ENCODE measurements around the gene RNASET2.

RNASET2 gene

DNA sequence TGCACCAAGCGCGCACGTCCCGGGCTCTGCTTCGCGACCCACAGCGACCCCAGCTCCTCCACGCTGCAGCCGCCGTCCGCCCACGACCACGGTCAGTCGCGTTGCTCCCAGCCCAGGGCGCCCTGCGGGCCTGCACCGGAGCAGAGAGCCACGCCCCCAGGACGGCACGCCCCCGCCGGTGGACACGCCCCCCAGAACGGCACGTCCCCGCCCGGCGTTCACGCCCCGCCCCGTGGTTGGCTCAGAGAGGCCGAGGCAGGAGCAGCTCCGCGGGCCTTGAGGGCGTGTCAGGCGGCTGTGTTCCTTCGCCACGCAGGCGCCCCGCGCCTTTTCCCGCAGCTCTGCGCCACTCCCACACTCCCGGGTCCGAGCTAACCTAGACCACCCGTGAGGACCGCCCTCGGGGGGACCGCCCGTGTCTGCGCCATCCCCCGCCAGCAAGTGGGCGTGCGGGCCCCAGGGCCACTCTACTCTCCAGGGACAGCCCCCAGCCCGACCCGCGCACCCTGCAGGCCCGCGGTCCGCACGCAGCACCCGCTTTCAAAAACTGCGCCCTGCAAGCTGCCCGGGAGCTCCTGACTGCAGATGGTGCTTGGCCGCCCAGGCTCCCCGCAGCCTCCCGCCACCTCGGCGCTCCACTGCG lies at the start of gene RNASET2:
Gene RNASET2, minus strand, starts transcription at position 107 of the 643 bp plus-strand sequence. CDS start 368 bp downstream, outside the sequence.
- peak; percentile 100 for DNase-seq

DNA sequence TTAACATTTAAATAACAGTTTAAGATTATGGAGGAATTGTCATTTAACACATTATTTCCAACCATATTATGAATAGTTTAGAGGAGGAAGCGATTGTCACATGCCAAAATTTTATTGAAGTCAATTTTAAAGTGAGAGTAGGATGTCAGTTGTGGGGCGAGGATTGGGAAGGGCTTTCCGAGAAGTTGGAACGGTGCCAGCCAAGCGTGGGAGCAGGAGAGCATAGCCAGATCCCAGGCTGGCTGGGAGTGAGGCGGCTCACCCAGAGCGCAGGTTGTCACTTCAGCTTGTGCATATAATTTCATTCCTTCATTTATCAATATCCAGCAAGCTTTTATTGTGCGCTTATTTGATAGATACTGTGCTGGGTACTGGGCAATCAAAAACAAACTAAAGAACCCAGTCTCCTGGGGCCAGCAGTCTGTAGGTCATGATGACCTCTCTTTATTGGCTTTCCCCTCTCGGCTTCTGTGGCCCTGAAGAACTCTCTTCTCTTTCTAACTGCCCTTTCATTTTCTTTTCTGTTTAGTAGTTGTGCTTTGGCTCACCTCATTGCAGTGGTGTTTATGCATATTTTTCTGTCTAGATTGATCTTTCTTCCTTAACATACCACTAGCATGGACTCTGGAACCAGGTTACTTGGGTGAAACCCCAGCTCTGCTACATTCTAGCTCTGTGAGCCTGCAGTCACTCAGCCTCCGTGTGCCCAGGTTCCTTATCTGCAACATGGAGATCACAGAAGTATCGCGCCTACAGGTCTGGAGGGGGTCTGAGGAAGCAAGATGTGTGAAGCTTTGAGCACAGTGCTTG lies 49.2 kb upstream of the RNASET2 start:
- DNase-seq, result no peak

DNA sequence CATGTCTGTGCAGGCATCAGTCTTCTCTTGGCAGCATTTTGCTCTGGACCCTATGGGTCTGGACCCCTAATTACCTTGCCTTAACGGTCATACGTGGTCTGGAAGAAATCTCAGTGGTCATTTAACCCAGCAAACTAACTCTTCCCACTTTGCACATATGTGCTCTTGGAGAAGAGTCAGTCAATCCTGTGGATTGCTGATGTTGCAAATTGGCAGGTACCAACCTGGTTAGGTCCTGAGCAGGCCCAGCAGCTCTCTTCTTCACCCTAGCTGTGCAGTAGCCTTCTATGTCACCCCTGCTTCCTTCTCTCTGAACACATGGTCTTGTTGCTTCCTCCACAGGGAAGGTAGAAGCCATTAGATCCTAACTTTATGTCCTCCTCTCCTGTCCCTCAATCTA lies 44.4 kb upstream of the RNASET2 start:
- no peak for DNase-seq

DNA sequence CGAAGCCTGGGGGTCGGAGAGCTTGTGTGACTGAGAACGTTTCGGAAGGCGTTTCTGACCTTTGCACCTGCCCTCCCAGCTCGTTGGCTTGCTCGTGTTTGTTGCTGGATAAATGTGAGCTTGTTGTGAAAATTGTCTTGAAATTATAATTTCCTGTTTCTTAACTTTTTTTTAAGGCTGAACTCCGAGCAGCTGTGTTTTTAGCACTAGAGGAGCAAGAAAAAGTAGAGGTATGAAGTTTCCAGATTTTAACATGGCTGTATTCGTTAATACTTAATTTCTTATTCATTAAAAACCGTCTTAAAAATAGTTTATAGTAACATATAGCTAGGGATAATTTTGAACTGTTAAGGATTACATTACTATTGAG lies 43.5 kb upstream of the RNASET2 start:
- DNase-seq, result no peak

DNA sequence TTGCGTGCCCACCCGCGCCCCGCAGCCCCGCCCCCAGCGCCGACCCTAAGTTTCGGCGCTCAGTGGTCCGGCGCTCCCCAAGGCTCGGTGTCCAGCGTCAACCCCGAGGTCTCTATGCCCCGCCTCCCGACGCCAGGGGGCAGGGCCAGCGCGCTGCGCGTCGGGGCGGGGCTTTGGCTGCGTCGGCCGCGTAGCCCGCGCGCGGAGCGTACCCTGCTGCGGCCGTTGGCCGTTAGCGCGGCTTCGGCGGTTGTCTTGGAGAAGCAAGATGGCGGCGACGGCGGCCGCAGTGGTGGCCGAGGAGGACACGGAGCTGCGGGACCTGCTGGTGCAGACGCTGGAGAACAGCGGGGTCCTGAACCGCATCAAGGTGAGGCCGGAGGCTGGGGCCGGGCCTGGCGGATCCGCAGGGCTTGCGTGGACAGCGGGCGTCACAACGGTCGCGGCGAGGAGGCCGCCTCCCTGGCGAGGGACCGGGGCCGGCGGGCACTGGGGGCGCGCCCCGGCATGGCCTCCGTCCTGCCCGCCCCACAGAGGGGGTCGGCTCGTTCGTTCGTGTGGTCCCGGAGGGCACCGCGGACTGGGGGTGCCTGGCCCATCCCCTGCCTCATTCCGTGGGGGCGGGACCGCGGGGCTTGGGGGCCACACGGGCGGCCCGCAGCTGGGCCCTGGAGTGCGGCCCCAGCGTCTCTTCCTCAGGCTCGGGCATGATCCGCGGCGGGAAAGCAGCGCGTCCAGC lies 43.0 kb upstream of the RNASET2 start, which contains the start of gene CEP43:
Gene CEP43, plus strand, starts transcription at position 253 of the 739 bp plus-strand sequence. Its CDS starts 16 bp downstream, at position 269.
- peak; percentile 92 for DNase-seq

GRCh38 chr6:166998256-166999144 lies 42.1 kb upstream of the RNASET2 start:
- DNase-seq, result peak; percentile 43

GRCh38 chr6:166997768-166998255 lies 41.5 kb upstream of the RNASET2 start:
- peak; percentile 46 for DNase-seq

DNA sequence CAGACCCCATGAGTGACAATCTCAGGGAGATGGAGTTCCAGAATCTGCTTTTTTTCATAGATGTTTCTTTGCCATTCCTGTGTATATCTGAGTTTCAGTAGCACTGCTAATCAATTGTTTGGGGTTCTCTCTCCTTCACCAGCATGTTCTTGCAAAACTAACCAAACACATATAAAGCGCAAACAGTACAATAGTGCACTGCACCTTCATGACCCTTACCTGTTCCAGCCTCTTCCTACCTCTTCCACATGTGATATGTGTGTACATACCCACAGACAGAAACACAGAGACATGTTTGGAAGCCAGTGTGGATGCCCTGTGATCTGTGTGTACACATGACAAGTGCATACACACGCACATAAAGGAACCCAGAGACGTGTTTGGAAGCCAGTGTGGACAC lies 41.0 kb upstream of the RNASET2 start:
- no peak for DNase-seq

- no peak for DNase-seq
These were observed 40.1 kb upstream of the RNASET2 start for GRCh38 chr6:166996406-166996805.

GRCh38 chr6:166989427-166990032 lies 33.2 kb upstream of the RNASET2 start:
- no peak for DNase-seq

GRCh38 chr6:166988674-166989201 lies 32.4 kb upstream of the RNASET2 start:
- DNase-seq, result no peak

DNA sequence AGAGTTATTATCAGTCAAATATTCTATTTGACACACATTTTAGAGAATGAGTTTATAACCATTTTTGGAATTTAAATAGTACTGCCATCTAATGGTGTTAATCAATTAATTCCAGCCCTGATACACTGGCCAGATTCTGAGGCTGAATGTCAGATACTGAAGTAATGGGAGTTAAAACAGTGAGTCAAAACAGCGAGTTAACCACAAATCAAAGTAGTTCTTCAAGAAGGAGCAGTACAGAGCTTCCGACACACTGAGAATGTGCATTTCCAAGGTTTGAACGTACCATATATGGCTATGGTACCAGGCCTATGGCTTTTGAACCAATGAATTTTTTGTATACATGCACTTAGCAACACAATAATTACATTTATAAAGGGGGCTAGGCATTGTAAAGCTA lies 31.6 kb upstream of the RNASET2 start:
- no peak for DNase-seq

DNA sequence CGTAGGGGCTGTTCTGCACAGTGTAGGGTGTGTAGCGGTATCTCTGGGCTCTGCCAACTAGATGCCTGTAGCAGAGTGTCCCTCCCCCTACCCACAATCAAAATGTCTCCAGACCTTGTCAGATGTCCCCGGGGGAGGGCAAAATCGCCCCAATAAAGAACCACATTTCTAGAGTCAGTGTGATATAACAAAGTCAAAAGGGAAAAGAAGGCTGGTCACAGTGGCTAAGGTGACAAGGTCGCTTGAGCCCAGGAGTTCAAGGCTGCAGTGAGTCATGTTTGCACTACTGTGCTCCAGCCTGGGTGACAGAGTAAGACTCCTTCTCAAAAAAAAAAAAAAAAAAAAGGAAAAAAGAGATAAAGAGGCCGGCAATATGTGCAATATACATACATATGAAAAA lies 31.1 kb upstream of the RNASET2 start:
- DNase-seq, result no peak

DNA sequence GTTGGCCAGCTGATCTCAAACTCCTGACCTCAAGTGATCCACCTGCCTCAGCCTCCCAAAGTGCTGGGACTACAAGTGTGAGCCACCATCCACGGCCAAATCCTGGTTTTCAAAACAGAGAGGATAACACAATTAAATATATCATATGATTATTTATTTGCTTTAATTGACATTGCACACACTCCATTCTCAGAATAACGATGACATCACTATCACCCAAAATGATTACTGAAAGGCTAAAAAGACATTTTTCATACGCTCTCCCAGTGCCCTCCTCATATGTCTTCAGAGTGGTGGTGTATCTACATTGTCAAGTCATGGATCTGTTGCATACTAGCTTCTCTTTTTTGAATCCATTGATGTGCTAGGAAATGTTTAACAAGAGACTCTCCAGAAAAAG lies 24.4 kb upstream of the RNASET2 start:
- no peak for DNase-seq

DNA sequence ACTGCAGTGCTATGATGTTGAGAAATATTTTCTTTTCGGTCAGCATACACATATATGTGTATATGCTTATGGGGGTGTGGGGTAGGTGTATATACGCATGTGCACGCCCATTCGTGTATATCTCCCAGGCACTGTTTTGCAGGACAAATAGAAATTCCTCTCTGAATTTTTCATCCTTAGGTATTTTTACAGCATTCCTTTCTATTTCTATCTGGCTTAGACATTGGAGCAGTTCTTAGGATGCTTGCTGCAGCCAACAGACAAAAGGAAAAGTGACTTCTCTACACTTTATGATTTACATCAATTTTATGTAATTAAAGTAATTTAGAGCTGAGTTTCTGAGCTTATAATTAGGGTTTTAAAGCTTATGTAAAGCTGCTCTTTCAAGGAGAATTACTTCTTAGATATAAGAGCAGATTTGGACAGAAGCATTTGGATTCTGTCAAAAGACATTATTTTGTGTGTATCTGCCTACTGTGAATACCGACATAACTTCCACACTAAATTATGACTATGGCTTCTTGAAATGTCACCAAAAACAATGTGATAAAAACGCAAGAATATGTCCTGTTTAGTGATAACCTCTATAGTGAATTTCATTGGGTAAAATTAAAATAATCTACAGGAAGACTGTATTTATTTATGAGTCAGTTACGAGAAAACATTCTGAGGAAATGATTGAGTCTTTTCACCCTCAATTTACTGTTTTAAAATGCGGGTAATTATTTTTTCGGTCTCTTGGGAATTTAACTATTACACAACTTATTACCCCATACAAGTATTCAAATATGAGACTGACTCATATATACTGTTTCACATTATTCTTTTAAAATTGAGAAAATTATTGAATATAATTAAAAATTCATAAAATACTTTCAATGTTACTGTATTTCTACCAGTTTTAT lies 21.5 kb upstream of the RNASET2 start:
- no peak for DNase-seq

- no peak for DNase-seq
These were observed 20.3 kb upstream of the RNASET2 start for GRCh38 chr6:166976636-166977035.

- DNase-seq, result no peak
These were observed 15.8 kb upstream of the RNASET2 start for GRCh38 chr6:166972101-166972500.

DNA sequence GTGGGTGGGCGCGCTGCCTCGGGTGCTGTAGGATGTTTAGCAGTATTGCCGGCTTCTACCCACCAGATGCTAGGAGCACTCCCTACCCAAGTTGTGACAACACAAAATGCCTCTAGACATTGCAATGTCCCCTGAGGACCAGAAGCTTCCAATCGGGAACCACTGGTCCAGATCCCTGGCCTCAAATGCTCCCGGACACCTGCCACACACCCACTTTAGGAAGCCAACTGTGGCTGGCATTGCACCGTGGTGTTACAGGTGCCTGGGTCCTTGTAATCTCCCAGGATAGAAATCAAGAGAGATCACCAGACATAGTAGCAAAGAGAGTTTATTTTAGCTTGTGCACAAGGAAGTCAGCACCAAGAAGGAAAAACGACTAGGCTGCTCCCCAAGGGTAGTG lies 14.9 kb upstream of the RNASET2 start:
- no peak for DNase-seq

DNA sequence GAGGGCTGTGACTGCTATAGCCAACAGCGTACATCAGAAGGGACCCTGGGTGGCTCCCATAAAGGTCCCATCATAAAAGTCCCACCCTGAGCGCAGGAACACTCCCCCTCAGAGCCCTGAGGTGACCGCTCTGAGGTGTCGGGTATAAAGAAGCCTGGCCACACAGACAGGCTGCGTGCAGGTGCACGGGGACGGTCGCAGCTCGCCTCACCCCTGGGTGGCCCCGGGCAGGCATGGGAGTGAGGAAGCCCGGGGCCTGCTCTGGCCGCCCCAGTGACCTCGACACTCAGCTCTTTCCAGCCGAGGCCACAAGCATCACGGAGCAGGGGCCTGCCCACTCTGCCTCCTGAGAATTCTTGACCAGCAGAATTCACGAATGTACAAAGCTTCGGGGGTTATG lies 14.4 kb upstream of the RNASET2 start:
- no peak for DNase-seq

DNA sequence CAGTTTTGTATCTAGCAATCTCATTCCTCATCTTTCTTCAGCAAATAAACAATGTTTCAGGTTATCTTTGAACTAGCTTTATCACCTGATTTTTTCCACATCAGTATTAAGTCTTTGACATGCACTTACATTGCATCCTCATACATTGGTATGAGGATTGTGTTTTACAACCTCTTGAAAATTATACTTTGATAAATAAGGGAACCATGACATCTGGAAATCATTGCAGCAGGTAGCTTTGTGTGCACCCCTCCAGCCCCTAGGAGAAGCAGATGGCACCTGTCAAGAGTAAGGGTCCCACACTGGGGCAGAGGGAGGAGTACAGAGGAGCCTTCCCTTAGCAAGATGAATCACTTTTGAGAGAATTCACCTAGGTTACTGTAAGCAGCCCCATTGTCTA lies 13.7 kb upstream of the RNASET2 start:
- no peak for DNase-seq

Data from activated CD4-positive, CD25-positive, alpha-beta regulatory T cell treated with anti-CD3 and anti-CD28 coated beads, Interleukin-2, amount 50 U/mL, for 72 hours (primary cell).